Measurements from ENCODE around the gene BLOC1S1.

Gene BLOC1S1

DNA sequence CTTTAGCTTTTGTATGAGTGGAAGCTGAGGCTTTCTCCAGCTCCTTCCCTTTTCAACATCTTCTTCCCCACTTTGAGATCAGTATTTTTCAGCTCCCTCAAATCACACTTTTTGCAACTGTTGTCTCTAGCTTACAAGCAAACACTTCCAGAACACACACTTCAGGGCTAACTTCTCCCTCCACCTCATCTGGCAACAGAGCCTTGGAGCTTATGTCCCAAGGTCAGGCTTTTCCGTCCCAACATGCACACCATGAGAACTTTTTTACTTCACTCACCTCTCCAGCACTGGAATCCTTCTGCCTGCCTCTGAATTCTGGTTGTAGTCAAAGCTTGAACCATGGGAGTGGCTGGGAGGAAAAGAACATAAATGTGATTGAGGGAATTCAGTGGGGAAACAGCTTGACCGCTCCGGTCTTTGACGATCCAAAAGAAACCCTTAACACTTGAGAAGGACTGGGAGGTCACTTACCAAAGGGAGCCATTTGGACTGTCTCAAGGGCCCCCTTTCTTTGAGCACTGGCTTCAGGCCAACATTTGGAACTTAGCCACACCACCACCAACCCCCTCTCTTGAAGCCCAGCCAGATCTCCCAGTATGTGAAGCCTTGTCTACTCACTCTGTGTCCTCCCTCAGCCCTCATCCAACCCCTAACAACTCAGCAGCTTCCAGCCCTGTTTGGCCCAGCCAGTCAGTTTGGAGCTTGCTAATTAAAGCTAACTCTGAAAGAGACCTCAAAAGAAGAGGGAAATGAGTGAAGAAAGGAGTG lies 3.9 kb upstream of the BLOC1S1 start:
- no peak for DNase-seq (ENCODE audit: low read depth, low spot score)

DNA sequence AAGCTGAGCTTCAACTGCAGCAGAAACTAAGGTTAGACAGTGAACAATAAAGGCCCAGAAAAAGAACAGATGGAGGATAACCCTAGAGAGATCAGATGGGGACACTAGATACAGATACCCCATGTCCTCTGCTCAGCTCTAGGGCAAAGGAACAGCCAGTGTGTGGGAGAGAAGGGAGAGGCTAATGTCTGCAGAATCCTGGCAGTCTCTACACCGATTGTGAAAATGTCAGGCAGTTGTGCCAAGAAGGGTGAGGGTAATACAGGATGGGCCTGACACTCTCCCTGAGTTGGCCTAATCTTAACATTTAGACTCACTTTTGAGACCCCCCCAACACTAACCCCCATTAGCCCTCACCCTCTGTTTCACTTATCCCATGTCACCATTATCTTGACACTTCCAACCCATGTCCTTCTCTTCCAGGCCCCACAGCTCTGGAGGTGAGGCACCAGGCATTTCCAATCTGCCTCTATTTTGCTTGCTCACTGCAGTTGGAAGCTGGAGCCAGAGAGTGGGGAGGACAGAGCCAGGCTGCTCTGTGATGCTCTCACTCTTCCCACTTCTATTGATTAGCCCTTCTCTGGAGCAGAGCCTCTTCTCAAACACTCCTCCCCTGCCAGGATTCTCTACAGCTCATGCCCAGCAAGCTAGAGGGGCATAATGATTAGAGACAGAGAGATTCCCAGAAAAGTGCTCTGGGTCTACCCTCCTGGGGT lies 3.0 kb upstream of the BLOC1S1 start:
- no peak for DNase-seq (ENCODE audit: low read depth, low spot score)

- DNase-seq (ENCODE audit: low read depth, low spot score), result no peak
Observed at GRCh38 chr12:55713721-55714120, 2.1 kb upstream of the BLOC1S1 start.

- no peak for DNase-seq (ENCODE audit: low read depth, low spot score)
Observed at GRCh38 chr12:55715169-55715764, 579 bp upstream of the BLOC1S1 start.

DNA sequence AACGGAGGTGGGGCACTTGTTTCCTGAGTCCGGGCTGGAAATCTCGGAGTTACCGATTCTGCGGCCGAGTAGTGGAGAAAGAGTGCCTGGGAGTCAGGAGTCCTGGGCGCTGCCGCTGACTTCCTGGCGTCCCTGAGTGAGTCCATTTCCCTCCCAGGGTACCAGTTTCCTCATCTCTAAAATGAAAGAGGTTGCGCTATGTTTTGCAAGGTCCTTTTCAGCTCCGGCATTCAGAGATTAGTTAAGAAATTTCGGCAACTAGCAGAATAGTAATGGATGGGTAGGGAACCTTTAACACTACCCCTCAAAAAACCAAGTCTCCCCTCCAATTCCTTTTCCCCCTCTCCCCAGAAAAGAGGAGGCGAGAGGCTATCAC lies 724 bp downstream of the BLOC1S1 start:
- DNase-seq (ENCODE audit: low read depth, low spot score), result no peak

DNA sequence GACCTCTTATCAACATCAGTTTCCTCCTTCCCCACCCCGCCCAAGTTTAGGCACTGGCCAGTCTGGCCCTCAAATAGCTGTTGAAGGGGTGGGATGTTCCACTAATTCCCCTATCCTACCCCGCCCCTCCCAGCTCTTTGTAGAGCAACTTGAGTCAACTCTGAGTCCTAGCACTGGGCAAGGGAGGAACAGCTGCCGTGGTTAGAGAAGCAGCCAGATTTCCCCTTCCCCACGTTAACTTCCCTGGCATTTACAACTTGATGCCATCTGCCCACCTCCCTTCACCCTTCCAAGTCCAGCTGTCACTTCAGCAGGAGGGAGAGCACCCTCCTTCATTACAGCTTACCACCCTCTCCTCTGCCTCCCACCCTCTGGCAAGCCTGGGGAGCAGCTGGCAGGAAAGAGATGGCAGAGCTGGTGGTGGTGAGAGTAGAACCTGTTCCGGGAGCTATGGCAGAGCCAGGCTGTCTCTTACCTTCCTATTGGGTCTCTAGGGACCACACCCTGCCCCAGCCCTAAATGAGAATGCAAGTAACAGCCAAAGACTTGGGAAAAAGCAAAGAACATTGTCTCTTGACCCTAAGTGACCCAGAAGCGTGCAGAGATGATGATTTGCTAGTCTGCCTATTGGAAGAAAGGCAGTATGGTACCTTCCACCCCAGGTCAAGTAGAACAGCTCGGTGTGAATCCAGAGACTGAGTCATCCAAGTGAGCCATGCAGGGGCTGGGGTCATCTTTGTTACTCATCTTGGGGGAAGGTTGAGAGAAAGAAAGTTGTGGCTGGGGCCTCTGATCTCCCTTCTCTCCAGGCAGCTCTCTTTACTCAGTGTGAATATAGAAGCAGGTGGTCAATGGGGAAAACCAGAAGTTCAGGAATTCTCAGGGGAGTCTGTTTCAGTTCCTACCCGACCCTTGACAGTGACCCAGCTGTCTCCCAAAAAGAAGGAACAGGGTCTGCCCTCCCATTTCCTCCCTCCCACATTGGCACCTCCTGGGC lies 1.5 kb downstream of the BLOC1S1 start:
- no peak for DNase-seq (ENCODE audit: low read depth, low spot score)

DNA sequence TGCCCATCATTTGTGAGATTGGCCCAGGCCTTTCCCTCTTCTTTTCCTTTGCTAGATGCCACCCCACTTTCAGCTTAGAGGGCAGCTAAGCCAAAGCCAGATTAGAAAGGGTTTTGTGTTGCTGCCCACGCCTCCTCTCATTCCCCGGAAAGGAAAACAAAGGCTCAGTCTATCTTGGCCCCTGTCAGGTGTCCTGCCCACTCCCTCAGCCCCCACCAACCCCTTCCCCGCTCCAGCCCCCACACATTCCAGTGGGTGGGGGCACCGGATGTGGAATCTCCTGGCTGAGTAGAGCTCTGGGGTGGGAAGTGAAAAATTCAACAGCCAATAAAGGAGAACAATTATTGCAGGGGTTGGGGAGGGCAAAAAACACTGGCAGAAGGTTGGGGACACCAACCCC lies 2.2 kb downstream of the BLOC1S1 start:
- no peak for DNase-seq (ENCODE audit: low read depth, low spot score)

GRCh38 chr12:55718624-55719275 lies 2.9 kb downstream of the BLOC1S1 start:
- no peak for DNase-seq (ENCODE audit: low read depth, low spot score)

DNA sequence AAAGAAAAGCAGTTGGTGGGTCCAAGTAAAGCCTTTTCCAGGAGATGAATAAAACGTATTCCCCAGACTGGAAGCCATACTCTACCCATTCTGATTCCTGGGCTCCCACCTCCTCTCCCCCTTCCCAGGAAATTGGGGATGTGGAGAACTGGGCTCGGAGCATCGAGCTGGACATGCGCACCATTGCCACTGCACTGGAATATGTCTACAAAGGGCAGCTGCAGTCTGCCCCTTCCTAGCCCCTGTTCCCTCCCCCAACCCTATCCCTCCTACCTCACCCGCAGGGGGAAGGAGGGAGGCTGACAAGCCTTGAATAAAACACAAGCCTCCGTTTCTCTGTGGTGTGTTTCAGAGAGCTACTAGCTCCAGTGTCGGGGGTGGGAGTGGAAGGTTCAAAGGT lies 3.5 kb downstream of the BLOC1S1 start:
- no peak for DNase-seq (ENCODE audit: low read depth, low spot score)

GRCh38 chr12:55720071-55720564 lies 4.3 kb downstream of the BLOC1S1 start, which contains the start of gene RDH5:
RDH5 (plus strand) TSS chr12:55720393; CDS start chr12:55721185, 792 bp downstream.
- DNase-seq (ENCODE audit: low read depth, low spot score), result no peak

DNA sequence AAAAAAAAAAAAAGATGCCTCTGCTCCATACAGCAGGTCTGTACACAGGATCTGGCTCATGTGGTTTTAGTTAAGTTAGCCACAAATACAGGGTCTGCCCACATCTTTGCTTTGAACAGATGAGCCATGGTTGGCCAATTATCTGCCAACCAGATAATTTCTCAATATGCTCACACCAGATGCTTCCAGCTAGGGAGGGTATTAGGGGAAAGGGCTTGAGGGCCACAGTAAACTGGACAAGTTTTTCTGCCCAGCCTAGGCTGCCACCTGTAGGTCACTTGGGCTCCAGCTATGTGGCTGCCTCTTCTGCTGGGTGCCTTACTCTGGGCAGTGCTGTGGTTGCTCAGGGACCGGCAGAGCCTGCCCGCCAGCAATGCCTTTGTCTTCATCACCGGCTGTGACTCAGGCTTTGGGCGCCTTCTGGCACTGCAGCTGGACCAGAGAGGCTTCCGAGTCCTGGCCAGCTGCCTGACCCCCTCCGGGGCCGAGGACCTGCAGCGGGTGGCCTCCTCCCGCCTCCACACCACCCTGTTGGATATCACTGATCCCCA lies 5.1 kb downstream of the BLOC1S1 start:
- DNase-seq (ENCODE audit: low read depth, low spot score), result no peak

- DNase-seq (ENCODE audit: low read depth, low spot score), result no peak
Observed at GRCh38 chr12:55721601-55722213, 5.9 kb downstream of the BLOC1S1 start.

DNA sequence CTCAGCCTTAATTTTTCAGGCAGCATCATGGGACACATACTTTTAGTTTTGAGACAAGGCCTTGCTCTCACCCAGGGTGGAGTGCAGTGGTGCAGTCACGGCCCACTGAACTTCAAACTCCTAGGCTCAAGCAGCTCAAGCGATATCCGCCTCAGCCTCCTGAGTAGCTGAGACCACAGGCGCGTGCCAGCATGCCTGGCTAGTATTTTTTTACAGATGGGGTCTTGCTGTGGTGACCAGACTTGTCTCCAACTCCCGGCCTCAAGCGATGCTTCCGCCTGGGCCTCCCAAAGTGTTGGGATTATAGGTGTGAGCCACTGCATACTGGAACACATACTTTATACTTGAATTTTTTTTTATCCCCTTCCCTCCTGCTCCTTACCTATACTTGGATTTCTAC lies 7.1 kb downstream of the BLOC1S1 start:
- no peak for DNase-seq (ENCODE audit: low read depth, low spot score)

DNA sequence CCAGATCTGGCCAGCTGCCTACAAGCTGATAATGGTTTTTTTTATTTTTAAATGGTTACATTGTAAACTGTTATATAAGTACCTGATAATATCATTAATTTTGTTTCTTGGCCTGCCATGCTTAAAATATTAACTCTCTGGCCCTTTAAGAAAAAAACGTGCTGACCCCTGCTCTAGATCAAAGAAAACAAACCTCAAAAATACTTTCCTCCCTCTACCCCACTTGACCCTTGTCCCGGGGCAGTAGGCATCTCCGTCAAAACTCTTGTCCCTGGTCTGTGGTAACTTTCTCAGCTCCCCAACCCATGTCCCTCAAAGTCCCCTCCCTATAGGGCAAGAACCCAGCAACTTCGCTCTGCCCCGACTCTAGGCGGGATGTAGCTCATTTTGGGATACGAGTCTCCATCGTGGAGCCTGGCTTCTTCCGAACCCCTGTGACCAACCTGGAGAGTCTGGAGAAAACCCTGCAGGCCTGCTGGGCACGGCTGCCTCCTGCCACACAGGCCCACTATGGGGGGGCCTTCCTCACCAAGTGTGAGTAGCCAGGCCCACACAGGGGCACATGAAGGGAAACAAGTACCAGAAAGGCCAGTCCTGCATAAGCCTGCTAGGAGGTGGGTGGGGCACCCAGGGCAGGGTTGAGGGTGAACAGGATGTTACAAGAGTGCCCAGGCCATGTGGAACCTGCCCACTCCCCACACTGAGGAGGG lies 7.8 kb downstream of the BLOC1S1 start:
- no peak for DNase-seq (ENCODE audit: low read depth, low spot score)

- no peak for DNase-seq (ENCODE audit: low read depth, low spot score)
Observed at GRCh38 chr12:55724226-55724939, 8.5 kb downstream of the BLOC1S1 start.

DNA sequence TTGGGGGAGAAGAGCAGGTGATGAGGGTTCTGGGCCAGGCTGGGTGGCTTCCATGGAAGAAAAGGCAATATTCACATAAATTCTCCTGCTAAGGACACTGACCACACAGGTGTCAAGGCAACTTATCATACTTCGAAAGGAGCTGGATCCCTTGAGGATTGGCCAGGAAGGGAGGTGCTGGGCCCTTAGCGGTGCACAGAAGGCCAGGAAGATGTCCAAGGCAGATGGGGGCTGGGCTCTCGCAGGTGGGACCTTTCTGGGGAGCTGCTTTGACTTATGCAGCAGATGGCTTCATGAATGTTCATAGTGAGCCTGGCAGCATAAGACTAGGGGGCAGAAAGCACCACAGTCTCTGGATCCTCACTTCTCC lies 9.1 kb downstream of the BLOC1S1 start:
- DNase-seq (ENCODE audit: low read depth, low spot score), result no peak

DNA sequence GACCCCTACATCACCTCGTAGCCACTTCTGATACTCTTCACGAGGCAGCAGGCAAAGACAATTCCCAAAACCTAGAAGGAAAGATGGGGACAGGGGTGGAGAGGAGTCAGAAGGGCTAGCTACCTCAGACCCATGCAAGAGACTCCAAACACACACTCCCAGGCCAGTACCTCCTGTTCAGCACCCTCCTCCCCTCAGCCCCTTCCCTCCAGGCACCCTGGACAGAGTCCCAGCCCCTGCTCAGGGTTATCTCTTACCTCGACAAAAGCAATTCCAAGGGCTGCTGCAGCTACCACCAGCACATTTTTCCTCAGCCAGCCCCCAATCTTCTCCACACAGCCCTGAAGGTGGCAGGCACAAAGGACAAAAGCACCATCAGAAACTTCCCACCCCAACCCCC lies 9.7 kb downstream of the BLOC1S1 start:
- DNase-seq (ENCODE audit: low read depth, low spot score), result no peak

DNA sequence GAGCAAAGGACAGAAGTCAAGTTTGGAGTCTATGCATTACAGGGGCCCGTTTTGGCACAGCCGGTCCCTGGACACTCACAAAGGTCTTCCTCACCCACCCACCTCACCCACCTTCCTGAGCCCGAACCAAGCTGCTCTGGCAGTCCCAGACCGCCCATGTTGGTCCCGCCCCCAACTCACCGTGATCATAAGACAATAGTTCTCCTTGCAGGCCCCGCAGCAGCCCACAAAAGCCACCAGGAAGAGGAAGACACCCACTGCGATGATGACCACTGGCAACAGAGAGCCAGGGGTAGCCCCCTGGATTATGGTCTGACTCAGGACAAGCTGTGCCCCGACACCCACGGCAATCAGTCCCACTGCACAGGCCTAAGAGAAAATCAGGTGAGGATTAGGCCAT lies 11.1 kb downstream of the BLOC1S1 start:
- DNase-seq (ENCODE audit: low read depth, low spot score), result no peak

DNA sequence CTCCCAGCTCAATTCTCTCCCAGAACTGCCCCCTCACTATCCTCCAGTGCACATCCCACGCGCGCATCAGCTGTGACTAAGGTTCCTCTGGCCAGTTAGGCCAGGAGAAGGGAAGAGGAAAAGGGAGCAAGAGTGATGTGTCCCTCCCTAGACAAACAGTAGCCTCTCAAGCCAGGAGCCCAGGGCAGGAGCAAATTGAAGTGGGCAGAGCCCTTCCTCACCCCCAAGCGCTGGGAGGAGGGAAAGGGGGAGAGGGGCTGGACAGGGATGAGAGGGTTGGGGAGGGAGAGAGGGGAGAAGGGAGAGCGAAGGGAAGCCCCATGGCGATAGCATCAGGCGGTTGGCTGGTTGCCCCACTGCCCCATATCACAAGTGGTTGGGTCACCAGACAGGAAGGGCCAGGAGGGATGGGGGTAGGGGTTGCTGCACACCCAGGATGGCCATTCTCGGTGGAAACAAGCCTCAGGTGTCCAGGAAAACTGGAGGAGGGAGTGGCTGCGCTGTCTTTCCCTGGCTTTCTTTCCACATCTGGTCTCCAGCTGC lies 11.9 kb downstream of the BLOC1S1 start:
- no peak for DNase-seq (ENCODE audit: low read depth, low spot score)

Measured in activated naive CD8-positive, alpha-beta T cell treated with anti-CD3 and anti-CD28 coated beads, Interleukin-2, amount 50 U/mL, for 16 hours (primary cell).